GM13977 (cell line): ENCODE data around the gene CCDC127.
"Not testable (repeated sequence)": the region's sequence is repeated elsewhere in the genome, so short reads cannot be mapped to it uniquely, and the experiment has no call there.

Experiments
- DNase-seq: peaks from one replicate; pipeline ENCODE4 v3.0.0; 2012; ENCODE audit warnings: low spot score
- CTCF ChIP-seq: IDR thresholded peaks from 2 replicates; pipeline ENCODE4 v1.5.1; 2012; ENCODE audit warnings: mild to moderate bottlenecking, control low read depth; ENCODE audit not compliant: insufficient read depth; ENCODE audit errors: extremely low read depth, missing control alignments
- in situ Hi-C: fragments of 300-500 bp; cut with MboI; formaldehyde crosslinking; loops from one replicate; pipeline ENCODE4 v1.12.0; 2022; ENCODE audit warnings: low sequenced_read_pairs, low pct_unique_long_range_greater_than_20kb, mixed read lengths, inconsistent platforms; ENCODE audit not compliant: unreplicated experiment

The CCDC127 gene

GRCh38 chr5:252546-252945 lies 34.6 kb upstream of the CCDC127 start:
- no peak for TF ChIP-seq CTCF
- no peak for DNase-seq
- in situ Hi-C loops: no loop called here

DNA sequence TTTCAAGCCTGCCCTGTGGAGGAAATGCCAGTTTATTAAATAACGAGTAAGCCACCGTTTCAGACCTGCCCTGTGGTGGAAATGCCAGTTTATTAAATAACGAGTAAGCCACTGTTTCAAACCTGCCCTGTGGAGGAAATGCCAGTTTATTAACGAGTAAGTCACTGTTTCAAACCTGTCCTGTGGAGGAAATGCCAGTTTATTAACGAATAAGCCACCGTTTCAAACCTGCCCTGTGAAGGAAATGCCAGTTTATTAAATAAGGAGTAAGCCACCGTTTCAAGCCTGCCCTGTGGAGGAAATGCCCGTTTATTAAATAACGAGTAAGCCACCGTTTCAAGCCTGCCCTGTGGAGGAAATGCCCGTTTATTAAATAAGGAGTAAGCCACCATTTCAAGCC lies 34.0 kb upstream of the CCDC127 start:
- in situ Hi-C loops, DNase-seq: not testable (repeated sequence)

- DNase-seq, in situ Hi-C loops: not testable (repeated sequence)
Observed at GRCh38 chr5:251538-251937, 33.6 kb upstream of the CCDC127 start.

GRCh38 chr5:251016-251415 lies 33.1 kb upstream of the CCDC127 start:
- in situ Hi-C loops: not testable (repeated sequence)

GRCh38 chr5:250396-250795 lies 32.4 kb upstream of the CCDC127 start:
- in situ Hi-C loops, DNase-seq: not testable (repeated sequence)

More at GRCh38 chr5:251016-251415, 33.1 kb upstream of the CCDC127 start:
- not testable (repeated sequence) for DNase-seq

DNA sequence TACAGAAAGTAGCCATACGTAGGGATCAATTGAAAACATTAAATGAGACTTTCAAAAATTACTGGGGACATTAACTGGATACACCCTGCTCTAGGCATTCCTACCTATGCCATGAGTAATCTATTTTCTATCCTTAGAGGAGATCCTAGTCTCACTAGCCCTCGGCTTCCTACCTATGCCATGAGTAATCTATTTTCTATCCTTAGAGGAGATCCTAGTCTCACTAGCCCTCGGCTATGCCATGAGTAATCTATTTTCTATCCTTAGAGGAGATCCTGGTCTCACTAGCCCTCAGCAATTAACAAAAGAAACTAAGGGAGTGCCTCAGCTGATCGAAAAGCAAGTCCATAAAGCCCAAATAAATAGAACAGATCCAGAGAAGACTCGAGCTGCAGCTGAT lies 27.8 kb upstream of the CCDC127 start:
- in situ Hi-C loops, DNase-seq: not testable (repeated sequence)

DNA sequence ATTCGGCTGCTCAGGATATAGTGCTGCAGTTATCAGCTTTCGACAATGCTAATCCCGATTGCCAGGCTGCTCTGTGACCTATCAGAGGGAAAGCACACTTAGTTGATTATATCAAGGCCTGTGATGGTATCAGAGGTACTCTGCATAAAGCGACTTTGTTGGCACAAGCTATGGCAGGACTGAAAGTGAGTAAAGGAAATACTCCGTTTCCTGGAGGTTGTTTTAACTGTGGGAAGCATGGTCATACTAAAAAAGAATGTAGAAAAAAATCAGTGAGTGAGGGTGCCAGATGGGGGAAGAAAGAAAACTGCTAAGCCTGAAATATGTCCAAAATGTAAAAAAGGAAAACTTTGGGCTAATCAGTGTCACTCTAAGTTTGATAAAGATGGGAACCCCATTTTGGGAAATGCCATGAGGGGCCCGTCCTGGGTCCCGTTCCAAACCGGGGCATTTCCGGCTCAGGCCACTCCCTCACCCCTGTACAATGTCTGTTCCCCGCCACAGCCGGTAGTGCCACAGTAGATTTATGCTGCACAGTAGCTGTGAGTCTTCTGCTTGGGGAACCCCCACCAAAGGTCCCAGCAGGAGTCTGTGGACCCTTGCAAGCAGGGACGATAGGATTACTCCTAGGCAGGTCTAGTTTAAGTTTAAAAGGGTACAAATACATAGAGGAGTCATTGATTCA lies 25.9 kb upstream of the CCDC127 start:
- DNase-seq, in situ Hi-C loops: not testable (repeated sequence)

GRCh38 chr5:241045-241669 lies 23.2 kb upstream of the CCDC127 start:
- DNase-seq, in situ Hi-C loops: not testable (repeated sequence)

DNA sequence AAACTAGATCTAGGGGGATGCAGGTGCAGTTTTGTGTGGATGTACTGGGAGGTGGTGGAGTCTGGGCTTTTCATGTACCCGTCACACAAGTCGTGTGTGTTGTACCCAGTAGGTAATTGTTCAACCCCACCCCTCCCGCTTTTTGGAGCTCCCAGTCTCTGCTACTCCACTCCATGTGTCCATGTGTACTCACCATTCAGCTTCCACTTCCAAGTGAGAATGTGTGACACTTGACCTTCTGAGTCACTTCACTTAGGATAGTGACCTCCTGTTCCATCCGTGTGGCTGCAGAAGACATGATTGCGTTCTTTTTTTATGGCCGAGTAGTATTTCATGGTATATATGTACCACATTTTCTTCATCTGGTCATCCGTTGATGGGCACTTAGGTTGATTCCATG lies 22.6 kb upstream of the CCDC127 start:
- in situ Hi-C loops, DNase-seq: not testable (repeated sequence)

DNA sequence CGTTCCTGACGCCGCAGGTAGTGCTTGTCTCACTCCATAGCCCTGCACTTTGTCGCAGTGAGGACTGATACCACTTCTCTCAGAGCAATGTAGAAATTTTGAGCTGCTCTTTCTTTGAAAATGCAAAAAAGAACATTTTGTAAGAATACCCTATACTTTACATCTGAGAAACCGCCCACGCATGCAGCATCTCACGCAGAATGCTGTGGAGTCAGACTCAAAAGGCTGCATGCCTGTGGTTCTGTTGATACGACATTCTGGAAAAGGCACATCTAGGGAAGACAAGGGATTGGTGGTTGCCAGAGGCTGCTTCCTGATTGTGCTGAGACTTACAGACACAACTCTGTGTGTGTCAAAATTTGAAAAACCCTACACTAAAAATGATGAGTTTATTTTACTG lies 20.0 kb upstream of the CCDC127 start:
- DNase-seq, in situ Hi-C loops: not testable (repeated sequence)

DNA sequence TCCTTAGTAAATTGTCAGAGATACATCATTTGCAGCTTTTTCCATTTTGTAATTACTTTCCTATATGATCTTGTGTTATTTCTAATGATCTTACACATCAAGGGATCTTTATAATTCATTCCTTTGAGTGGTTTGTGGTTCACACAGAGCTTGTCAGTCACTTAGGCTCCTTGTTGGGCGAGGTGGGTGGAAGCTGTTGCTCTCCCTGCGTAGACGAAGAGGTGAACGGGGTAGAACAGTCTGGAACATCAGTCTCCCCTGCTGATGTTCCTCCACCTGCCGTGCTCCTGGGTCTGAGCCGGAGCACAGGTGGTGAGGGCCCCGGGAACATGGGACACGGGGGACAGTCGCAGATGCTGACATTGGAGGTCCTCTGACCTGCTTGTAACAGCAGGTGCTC lies 17.6 kb upstream of the CCDC127 start:
- DNase-seq, in situ Hi-C loops: not testable (repeated sequence)

GRCh38 chr5:234450-234849 lies 16.5 kb upstream of the CCDC127 start:
- in situ Hi-C loops: no loop called here
- TF ChIP-seq CTCF: no peak
- no peak for DNase-seq

- in situ Hi-C loops, DNase-seq: not testable (repeated sequence)
Observed at GRCh38 chr5:233426-233825, 15.5 kb upstream of the CCDC127 start.
